HepG2 (cell line): ENCODE data around the gene MPPE1. TPM values are rescaled to one million over a fixed set of nuclear protein-coding genes. Genes with fewer than 3 reads are reported as not detected.
A peak's percentile ranks its signal among the peaks of the same experiment; 100 is the strongest.

Source experiments
- HNF4A ChIP-seq: sonication (generic); formaldehyde crosslinking; IDR thresholded peaks from 2 replicates; pipeline ENCODE4 v1.4.0; 2020; ENCODE audit warnings: missing genetic modification reagents
- KLF16 ChIP-seq, 2 experiments: sonication (generic) in 1 of 2; formaldehyde crosslinking in 1 of 2; IDR thresholded peaks; 2 replicates each; pipeline versions ENCODE4 v1.6.1 to v1.8.0; 2016 to 2023; ENCODE audit warnings: missing genetic modification reagents in 2 of 2, missing compliant biosample characterization in 1 of 2
- PPARG ChIP-seq: conservative IDR thresholded peaks from 2 replicates; pipeline ENCODE4 v1.6.1; 2016; ENCODE audit warnings: missing biosample characterization, missing genetic modification reagents
- SP5 ChIP-seq: IDR thresholded peaks from 2 replicates; pipeline ENCODE4 v1.6.1; 2016; ENCODE audit warnings: low read depth, borderline replicate concordance
- XBP1 ChIP-seq: sonication (generic); formaldehyde crosslinking; IDR thresholded peaks from 2 replicates; pipeline ENCODE4 v1.5.0; 2020; ENCODE audit warnings: missing genetic modification reagents
- ZNF160 ChIP-seq: sonication (generic); formaldehyde crosslinking; IDR thresholded peaks from 2 replicates; pipeline ENCODE4 v1.8.0; 2022; ENCODE audit warnings: mild to moderate bottlenecking, inconsistent platforms, missing genetic modification reagents
- ZNF274 ChIP-seq: sonication (generic); formaldehyde crosslinking; IDR thresholded peaks from 2 replicates; pipeline ENCODE4 v1.5.1; 2020; ENCODE audit warnings: mild to moderate bottlenecking, missing genetic modification reagents
- ZNF350 ChIP-seq: sonication (generic); formaldehyde crosslinking; IDR thresholded peaks from 2 replicates; pipeline ENCODE4 v1.4.0; 2020; ENCODE audit warnings: mild to moderate bottlenecking, low read depth, missing genetic modification reagents, borderline replicate concordance
- ZNF451 ChIP-seq: sonication (generic); formaldehyde crosslinking; IDR thresholded peaks from 2 replicates; pipeline ENCODE4 v1.5.0; 2020; ENCODE audit warnings: mild to moderate bottlenecking, missing genetic modification reagents
- ZSCAN29 ChIP-seq: sonication (generic); formaldehyde crosslinking; conservative IDR thresholded peaks from 2 replicates; pipeline ENCODE4 v1.4.0; 2020; ENCODE audit warnings: mild to moderate bottlenecking, missing genetic modification reagents
- polyA plus RNA-seq, 8 experiments: library from polyadenylated mRNA; depleted of rRNA in 3 of 8; stranded (reverse) in 7 of 8; unstranded in 1 of 8; fragments of >200 nt; fragmentation: Illumina TruSeq in 4 of 8; extraction: Trizol in 4 of 8; gene quantifications; 2 replicates each; pipeline versions ENCODE4 v1.2.1 to v1.2.3, GENCODE V29; 2011 to 2016; ENCODE audit warnings: low read depth in 4 of 8, missing spikeins in 1 of 8, mixed read lengths in 1 of 8; ENCODE audit not compliant: insufficient read depth in 1 of 8
- total RNA-seq, 5 experiments: library from RNA; depleted of rRNA; stranded (reverse); fragments of >200 nt; fragmentation: Illumina TruSeq; extraction: Trizol; gene quantifications; 2 replicates each; pipeline ENCODE4 v1.2.3, GENCODE V29; 2016; ENCODE audit warnings: low read depth in 1 of 5
- TF ChIP-seq, protein P1 (sequence below), 2 experiments: sonication (generic) in 1 of 2; formaldehyde crosslinking in 1 of 2; IDR thresholded peaks; 2 replicates each; pipeline versions ENCODE4 v1.4.0 to v1.6.1; 2016 to 2020; ENCODE audit warnings: borderline replicate concordance in 1 of 2, low read depth in 1 of 2, mild to moderate bottlenecking in 1 of 2, missing genetic modification reagents in 1 of 2
- TF ChIP-seq, protein P2 (sequence below): sonication (generic); formaldehyde crosslinking; conservative IDR thresholded peaks from 2 replicates; pipeline ENCODE4 v1.8.0; 2022; ENCODE audit warnings: mild to moderate bottlenecking, moderate library complexity, missing genetic modification reagents
- TF ChIP-seq, protein P3 (sequence below): sonication (generic); formaldehyde crosslinking; conservative IDR thresholded peaks from 2 replicates; pipeline ENCODE4 v1.4.0; 2020; ENCODE audit warnings: mild to moderate bottlenecking, missing genetic modification reagents, moderate library complexity
- TF ChIP-seq, protein P4 (sequence below): sonication (generic); formaldehyde crosslinking; IDR thresholded peaks from 2 replicates; pipeline ENCODE4 v1.4.0; 2020; ENCODE audit warnings: mild to moderate bottlenecking, missing genetic modification reagents

MPPE1 gene
- total and polyA plus RNA-seq, 2 of the 13 experiments (the other 11 are each of a cell fraction or from before 2014, with no cell fraction given): 9.6 to 11.9 TPM

DNA sequence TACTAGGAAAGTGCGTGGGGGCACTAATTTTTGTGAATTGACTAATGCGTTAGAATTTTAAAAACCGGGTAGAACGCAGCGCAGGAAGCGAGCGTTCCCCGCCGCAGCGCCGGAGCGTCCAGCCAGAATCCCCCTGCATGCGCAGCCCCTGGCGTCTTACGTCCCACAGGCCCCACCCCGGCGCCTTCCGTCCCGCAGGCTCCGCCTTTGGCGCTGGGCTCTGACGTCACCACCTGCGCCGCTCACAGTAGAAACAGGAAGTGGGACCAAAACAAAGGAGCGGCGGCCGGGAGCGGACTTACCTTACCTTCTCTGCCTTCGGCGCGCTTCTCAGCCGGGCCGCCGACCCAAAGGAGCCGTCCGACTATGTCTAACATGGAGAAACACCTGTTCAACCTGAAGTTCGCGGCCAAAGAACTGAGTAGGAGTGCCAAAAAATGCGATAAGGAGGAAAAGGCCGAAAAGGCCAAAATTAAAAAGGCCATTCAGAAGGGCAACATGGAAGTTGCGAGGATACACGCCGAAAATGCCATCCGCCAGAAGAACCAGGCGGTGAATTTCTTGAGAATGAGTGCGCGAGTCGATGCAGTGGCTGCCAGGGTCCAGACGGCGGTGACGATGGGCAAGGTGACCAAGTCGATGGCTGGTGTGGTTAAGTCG lies 56.8 kb downstream of the MPPE1 start, which contains the start of gene CHMP1B (continued):
- TF ChIP-seq ZNF350 (peak; percentile 86), KLF16 (CRISPR knock-in tag; IDR thresholded peaks at IDR 0.05) (peak in 1 of 2 experiments; percentile 76; a peak in 2 of 4 replicates), ZNF160 (CRISPR knock-in tag) (0 out of 2 replicates have a peak, but pooled peaks have one; percentile 41), HNF4A (peak; percentile 34; the same call in 1 of the 2 replicates), ZNF274 (CRISPR knock-in tag) (no peak; the same call in 1 of the 2 replicates), PPARG (CRISPR knock-in tag) (peak; percentile 68), ZNF451 (no peak), XBP1 (CRISPR knock-in tag) (peak; percentile 61; the same call in 1 of the 2 replicates), ZSCAN29 (CRISPR knock-in tag) (0 out of 2 replicates have a peak, but pooled peaks have one; percentile 35), SP5 (CRISPR knock-in tag) (peak; percentile 43; the same call in 1 of the 2 replicates)
- TF ChIP-seq, protein P1, sequence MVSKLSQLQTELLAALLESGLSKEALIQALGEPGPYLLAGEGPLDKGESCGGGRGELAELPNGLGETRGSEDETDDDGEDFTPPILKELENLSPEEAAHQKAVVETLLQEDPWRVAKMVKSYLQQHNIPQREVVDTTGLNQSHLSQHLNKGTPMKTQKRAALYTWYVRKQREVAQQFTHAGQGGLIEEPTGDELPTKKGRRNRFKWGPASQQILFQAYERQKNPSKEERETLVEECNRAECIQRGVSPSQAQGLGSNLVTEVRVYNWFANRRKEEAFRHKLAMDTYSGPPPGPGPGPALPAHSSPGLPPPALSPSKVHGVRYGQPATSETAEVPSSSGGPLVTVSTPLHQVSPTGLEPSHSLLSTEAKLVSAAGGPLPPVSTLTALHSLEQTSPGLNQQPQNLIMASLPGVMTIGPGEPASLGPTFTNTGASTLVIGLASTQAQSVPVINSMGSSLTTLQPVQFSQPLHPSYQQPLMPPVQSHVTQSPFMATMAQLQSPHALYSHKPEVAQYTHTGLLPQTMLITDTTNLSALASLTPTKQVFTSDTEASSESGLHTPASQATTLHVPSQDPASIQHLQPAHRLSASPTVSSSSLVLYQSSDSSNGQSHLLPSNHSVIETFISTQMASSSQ (IDR thresholded peaks at IDR 0.05; ENCODE audit: low read depth): no peak
- TF ChIP-seq, protein P1 (CRISPR knock-in tag; IDR thresholded peaks at IDR 0.05; ENCODE audit: borderline replicate concordance): peak; percentile 77; the same call in 1 of the 2 replicates
- TF ChIP-seq, protein P2, sequence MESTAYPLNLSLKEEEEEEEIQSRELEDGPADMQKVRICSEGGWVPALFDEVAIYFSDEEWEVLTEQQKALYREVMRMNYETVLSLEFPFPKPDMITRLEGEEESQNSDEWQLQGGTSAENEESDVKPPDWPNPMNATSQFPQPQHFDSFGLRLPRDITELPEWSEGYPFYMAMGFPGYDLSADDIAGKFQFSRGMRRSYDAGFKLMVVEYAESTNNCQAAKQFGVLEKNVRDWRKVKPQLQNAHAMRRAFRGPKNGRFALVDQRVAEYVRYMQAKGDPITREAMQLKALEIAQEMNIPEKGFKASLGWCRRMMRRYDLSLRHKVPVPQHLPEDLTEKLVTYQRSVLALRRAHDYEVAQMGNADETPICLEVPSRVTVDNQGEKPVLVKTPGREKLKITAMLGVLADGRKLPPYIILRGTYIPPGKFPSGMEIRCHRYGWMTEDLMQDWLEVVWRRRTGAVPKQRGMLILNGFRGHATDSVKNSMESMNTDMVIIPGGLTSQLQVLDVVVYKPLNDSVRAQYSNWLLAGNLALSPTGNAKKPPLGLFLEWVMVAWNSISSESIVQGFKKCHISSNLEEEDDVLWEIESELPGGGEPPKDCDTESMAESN (CRISPR knock-in tag): peak; percentile 53; the same call in 1 of the 2 replicates
- TF ChIP-seq, protein P3, sequence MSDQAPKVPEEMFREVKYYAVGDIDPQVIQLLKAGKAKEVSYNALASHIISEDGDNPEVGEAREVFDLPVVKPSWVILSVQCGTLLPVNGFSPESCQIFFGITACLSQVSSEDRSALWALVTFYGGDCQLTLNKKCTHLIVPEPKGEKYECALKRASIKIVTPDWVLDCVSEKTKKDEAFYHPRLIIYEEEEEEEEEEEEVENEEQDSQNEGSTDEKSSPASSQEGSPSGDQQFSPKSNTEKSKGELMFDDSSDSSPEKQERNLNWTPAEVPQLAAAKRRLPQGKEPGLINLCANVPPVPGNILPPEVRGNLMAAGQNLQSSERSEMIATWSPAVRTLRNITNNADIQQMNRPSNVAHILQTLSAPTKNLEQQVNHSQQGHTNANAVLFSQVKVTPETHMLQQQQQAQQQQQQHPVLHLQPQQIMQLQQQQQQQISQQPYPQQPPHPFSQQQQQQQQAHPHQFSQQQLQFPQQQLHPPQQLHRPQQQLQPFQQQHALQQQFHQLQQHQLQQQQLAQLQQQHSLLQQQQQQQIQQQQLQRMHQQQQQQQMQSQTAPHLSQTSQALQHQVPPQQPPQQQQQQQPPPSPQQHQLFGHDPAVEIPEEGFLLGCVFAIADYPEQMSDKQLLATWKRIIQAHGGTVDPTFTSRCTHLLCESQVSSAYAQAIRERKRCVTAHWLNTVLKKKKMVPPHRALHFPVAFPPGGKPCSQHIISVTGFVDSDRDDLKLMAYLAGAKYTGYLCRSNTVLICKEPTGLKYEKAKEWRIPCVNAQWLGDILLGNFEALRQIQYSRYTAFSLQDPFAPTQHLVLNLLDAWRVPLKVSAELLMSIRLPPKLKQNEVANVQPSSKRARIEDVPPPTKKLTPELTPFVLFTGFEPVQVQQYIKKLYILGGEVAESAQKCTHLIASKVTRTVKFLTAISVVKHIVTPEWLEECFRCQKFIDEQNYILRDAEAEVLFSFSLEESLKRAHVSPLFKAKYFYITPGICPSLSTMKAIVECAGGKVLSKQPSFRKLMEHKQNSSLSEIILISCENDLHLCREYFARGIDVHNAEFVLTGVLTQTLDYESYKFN (CRISPR knock-in tag): peak; percentile 48
- TF ChIP-seq, protein P4, sequence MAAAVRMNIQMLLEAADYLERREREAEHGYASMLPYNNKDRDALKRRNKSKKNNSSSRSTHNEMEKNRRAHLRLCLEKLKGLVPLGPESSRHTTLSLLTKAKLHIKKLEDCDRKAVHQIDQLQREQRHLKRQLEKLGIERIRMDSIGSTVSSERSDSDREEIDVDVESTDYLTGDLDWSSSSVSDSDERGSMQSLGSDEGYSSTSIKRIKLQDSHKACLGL (CRISPR knock-in tag): peak; percentile 60; the same call in 1 of the 2 replicates
